ENCODE results near the gene TMEM87A. TPM values are rescaled to one million over a fixed set of nuclear protein-coding genes. Genes with fewer than 3 reads are reported as not detected.
"Not testable (repeated sequence)": the region's sequence is repeated elsewhere in the genome, so short reads cannot be mapped to it uniquely, and the experiment has no call there.

Gene TMEM87A
- total and polyA plus RNA-seq, 3 donors from 2014 or later = 64.2 to 92.9 (median 79.5) TPM

DNA sequence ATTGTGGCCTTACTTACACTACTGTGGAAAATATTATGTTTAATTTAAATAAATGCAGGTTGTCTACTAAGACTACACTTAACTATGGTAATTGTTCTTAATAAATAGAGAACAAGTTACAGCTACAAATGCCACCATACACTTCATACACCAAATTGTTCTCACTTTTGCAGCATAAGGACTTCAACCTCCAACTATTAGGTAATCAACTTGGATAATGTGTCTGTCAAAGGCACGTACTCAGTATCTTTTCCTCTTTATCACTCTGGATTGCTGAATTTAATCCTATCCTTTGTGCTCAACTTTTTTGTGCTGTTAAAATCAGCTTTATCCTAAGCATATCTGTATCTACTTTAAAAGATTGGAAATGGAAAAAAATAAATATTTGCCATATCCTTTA, 41.6 kb upstream of the TMEM87A start:
- no peaks in the 10 kb centered on the region for H3K9me3 ChIP-seq
- WGBS, 2 donors = 88 to 90% methylated on average over 1 of the region's 1 CpG
- H3K27me3 ChIP-seq = no peaks in the 10 kb centered on the region
- no peak overlapping the region for H3K27ac ChIP-seq
- DNase-seq = no peak
- H3K4me1 ChIP-seq = no peaks in the 10 kb centered on the region
- intact Hi-C loops (cut with DNase I; ENCODE audit: low total_unique reads) = no loop called here
- TF ChIP-seq, protein P1, sequence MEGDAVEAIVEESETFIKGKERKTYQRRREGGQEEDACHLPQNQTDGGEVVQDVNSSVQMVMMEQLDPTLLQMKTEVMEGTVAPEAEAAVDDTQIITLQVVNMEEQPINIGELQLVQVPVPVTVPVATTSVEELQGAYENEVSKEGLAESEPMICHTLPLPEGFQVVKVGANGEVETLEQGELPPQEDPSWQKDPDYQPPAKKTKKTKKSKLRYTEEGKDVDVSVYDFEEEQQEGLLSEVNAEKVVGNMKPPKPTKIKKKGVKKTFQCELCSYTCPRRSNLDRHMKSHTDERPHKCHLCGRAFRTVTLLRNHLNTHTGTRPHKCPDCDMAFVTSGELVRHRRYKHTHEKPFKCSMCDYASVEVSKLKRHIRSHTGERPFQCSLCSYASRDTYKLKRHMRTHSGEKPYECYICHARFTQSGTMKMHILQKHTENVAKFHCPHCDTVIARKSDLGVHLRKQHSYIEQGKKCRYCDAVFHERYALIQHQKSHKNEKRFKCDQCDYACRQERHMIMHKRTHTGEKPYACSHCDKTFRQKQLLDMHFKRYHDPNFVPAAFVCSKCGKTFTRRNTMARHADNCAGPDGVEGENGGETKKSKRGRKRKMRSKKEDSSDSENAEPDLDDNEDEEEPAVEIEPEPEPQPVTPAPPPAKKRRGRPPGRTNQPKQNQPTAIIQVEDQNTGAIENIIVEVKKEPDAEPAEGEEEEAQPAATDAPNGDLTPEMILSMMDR (IDR thresholded peaks at IDR 0.05) = no peak
- no peak for TF ChIP-seq POLR2A (IDR thresholded peaks at IDR 0.05)
- no peak overlapping the region for H3K4me3 ChIP-seq
- H3K36me3 ChIP-seq (ENCODE audit: low read depth, missing control alignments) = no peaks in the 10 kb centered on the region

DNA sequence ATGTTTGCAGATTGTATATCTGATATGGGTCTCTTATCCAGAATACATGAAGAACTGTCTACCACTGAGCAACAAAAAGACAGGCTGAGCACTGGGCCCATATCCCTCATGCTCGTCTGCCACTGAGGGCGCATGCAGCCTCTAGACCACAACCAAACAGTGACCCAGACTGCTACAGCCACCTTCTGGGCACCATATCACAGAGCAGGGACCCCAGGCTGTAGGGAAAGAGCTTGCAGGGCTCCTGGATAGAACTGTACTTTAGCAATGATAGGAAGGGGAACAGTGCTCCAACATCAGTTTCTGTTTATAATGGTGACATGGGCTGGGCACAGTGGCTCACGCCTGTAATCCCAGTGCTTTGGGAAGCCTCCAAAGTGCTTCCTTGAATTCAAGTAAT, 40.2 kb upstream of the TMEM87A start:
- H3K9me3 ChIP-seq = no peaks in the 10 kb centered on the region
- WGBS, 2 donors = 48% methylated on average over 3 of the region's 3 CpGs
- no peaks in the 10 kb centered on the region for H3K36me3 ChIP-seq (ENCODE audit: low read depth, missing control alignments)
- H3K4me3 ChIP-seq = no peak overlapping the region
- DNase-seq = no peak
- TF ChIP-seq POLR2A (IDR thresholded peaks at IDR 0.05) = no peak
- TF ChIP-seq, protein P1 (IDR thresholded peaks at IDR 0.05) = no peak
- H3K27ac ChIP-seq = no peak overlapping the region
- no peaks in the 10 kb centered on the region for H3K4me1 ChIP-seq
- intact Hi-C loops (cut with DNase I; ENCODE audit: low total_unique reads) = no loop called here
- no peaks in the 10 kb centered on the region for H3K27me3 ChIP-seq

GRCh38 chr15:42306681-42307080, 33.4 kb upstream of the TMEM87A start:
- Histone ChIP-seq H3K27me3 (no peaks in the 10 kb centered on the region), H3K4me3 (no peak overlapping the region), H3K27ac (no peak overlapping the region), H3K9me3 (no peaks in the 10 kb centered on the region), H3K4me1 (no peaks in the 10 kb centered on the region), H3K36me3 (ENCODE audit: low read depth, missing control alignments) (no peaks in the 10 kb centered on the region)
- TF ChIP-seq, protein P1 (IDR thresholded peaks at IDR 0.05) = no peak
- no peak for TF ChIP-seq POLR2A (IDR thresholded peaks at IDR 0.05)
- DNase-seq = no peak
- WGBS, 2 donors = 70 to 82% methylated on average over 1 of the region's 1 CpG
- intact Hi-C loops (cut with DNase I; ENCODE audit: low total_unique reads) = no loop called here

DNA sequence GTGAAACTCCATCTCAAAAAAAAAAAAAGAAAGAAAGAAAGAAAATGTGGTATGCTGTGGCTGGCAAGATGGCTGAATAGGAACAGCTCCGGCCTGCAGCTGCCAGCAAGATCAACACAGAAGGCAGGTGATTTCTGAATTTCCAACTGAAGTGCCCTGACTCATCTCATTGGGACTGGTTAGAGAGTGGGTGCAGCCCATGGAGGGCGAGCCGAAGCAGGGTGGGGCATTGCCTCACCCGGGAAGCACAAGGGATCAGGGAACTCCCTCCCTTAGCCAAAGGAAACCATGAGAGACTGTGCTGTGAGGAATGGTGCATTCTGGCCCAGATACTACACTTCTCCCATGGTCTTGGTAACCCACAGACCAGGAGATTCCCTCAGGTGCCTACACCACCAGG, 27.8 kb upstream of the TMEM87A start:
- intact Hi-C loops (cut with DNase I; ENCODE audit: low total_unique reads) = not testable (repeated sequence)
- 94 to 97% methylated on average over 4 of the region's 4 CpGs for WGBS, 2 donors

DNA sequence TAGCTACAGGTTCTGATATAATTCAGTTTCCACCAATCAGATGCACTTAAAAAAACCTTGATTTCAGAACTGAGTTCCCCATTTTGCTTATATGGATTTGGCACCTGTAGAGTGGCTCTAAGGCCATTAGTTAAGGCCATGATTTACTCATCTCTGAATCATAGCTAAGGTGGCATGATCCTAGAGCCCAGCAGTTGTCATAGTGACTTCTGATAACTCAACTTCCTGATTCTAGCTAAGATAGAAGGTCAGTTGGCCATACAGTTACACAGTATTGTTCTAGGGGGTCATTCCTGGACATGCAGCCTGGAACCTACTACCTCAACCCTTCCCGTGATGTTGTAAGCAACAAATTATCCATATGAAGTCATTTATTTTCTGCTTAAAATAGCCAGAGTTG, 15.9 kb upstream of the TMEM87A start:
- no peak for TF ChIP-seq POLR2A (IDR thresholded peaks at IDR 0.05)
- TF ChIP-seq, protein P1 (IDR thresholded peaks at IDR 0.05) = no peak
- Histone ChIP-seq H3K27ac (no peak overlapping the region), H3K4me1 (no peaks in the 10 kb centered on the region), H3K27me3 (no peaks in the 10 kb centered on the region), H3K36me3 (ENCODE audit: low read depth, missing control alignments) (no peaks in the 10 kb centered on the region), H3K9me3 (no peaks in the 10 kb centered on the region), H3K4me3 (no peak overlapping the region)
- DNase-seq = no peak
- intact Hi-C loops (cut with DNase I; ENCODE audit: low total_unique reads) = no loop called here
- WGBS, 2 donors = 97 to 100% methylated on average over 1 of the region's 1 CpG

More for the DNA sequence above, 27.8 kb upstream of the TMEM87A start:
- H3K27ac ChIP-seq; H3K4me3 ChIP-seq; H3K27me3 ChIP-seq; DNase-seq; H3K36me3 ChIP-seq (ENCODE audit: low read depth, missing control alignments); H3K4me1 ChIP-seq; H3K9me3 ChIP-seq: not testable (repeated sequence)
